ENCODE data around the gene NPIPB2. TPM values are rescaled to one million over a fixed set of nuclear protein-coding genes. Genes with fewer than 3 reads are reported as not detected.
"Not testable (repeated sequence)": the region's sequence is repeated elsewhere in the genome, so short reads cannot be mapped to it uniquely, and the experiment has no call there.

The NPIPB2 gene
- 2.5 TPM for total RNA-seq
- long read RNA-seq = 0 reads

DNA sequence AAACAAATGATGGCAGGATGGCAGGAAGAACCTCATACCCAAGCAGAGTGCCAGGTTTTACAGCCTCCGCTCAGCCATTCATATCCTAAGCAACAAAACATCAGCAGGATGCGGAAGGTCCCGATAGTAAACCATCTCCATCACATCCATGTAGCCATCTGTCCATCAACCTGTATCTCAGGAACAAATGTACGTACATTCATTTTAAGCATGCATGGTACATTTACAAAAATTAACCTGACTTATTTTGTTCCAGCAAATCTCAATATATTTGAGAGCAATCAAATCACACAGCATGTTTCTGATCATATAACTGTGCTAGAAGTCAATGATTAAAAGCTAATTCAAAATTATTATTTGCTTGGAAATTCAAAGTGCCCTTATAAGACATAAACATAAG lies at the start of gene NPIPB2:
TSS of gene NPIPB2 (minus strand) at position 101 of the 400 bp plus-strand sequence. CDS start at position 101, 0 bp downstream.
- ATAC-seq; DNase-seq; intact Hi-C loops (cut with micrococcal nuclease): not testable (repeated sequence)

DNA sequence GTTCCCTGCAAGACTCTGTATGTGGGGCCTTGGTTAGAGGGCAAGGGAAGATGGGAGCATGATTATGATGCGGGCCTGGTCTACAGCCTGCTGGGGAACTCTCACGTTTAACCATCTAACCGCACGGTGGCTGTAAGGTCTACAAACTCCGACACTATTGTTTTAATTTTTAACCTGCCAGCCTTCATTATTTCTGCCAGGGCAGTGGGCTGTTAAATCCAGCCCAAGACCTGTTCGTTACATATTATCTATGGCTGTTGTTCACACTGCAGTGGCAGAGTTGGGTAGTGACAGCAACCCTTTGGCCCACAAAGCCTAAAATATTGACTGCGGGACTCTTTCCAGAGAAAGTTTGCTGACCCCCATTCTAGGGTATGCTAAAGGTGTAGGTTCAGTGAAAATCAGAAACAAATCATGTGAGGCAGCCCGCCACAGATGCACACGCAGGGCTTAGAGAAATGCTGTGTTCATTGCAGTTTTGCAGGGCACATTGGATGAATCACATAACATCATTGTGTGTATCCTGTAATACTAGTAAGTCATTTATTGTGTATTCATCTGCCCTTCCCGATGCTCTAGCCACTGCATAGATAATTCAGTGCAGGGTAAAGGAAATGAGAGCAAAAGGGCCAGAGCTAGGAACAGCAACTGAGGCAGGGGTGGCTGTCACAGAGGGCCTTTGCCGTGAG lies 49.0 kb upstream of the NPIPB2 start:
- no peak for ATAC-seq
- intact Hi-C loops (cut with micrococcal nuclease) = no loop called here

DNA sequence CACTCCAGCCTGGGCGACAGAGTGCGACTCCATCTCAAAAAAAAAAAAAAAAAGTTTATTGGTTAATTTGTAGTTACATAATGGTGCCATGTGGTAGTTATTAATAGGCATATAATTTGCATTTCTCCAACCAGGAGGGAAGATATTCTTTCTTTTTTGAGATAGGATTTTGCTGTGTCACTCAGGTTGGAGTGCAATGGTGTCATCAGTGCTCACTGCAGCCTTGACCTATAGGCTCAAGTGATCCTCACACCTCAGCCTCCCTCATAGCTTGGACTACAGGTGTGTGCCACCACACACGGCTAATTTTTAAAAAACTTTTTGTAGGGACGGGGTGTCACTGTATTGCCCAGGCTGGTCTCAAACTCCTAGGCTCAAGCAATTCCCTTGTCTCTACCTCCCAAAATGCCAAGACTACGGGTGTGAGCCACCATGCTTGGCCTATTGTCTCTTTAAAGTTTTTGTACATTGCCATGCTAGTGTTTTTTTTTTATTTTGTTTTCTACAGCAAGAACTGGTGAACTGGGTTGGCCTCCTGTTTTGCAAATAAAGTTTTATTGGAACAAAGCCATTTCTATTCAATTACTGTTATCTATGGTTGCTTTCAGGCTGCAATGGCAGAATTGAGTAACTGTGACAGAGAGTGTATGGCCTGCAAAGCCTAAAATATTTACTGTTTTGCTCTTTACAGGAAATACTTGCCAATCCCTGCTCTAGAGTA lies 46.6 kb upstream of the NPIPB2 start:
- DNase-seq (no peak), ATAC-seq (no peak)
- intact Hi-C loops (cut with micrococcal nuclease) = no loop called here

More for the DNA sequence above, 49.0 kb upstream of the NPIPB2 start:
- no peak for DNase-seq

DNA sequence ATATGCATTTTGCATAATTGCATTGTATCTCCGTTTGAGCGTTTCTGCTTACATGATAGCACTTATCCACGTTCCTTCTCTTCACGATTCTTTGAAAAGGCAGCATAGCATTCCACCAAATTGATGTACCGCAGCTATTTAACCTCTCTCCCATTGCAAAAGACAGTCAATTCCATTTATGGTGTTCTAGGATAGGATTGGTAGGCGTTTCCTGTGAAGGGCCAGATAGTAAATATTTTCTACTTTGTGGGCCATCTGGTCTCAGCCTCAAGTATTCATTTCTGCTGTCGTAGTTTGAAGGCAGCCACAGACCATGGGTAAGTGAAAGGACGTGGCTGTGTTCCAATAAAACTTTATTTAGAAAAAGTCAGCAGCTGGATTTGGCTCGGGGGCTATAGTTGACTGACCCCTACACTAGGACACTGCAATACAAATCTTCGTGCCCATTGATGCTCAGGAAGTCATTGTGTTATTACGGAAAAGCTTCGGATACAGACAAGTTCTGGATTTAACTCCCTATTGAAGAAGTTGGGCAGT lies 44.7 kb upstream of the NPIPB2 start:
- DNase-seq = no peak
- intact Hi-C loops (cut with micrococcal nuclease) = no loop called here

DNA sequence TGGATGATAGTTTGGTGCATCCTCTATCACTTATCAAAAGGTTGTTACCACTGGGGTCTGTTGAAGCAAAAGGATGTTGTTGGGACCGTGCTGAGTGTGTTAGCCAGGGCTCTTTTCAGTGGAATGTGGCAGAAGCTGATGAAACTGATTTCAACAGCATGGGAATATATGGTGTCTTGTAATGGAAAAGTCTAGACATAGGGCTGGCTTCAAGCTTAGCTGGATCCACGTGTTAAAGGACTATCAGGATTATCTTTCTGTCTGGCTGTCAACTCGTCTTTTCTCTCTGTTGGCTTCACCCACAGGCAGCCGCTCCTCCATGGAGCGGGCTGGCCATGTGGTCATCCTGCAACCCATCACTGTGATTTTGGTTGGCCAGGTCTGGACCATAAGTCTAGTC lies 43.4 kb upstream of the NPIPB2 start:
- ATAC-seq (no peak), DNase-seq (no peak)
- intact Hi-C loops (cut with micrococcal nuclease) = no loop called here

More for the DNA sequence above, 44.7 kb upstream of the NPIPB2 start:
- ATAC-seq = no peak

DNA sequence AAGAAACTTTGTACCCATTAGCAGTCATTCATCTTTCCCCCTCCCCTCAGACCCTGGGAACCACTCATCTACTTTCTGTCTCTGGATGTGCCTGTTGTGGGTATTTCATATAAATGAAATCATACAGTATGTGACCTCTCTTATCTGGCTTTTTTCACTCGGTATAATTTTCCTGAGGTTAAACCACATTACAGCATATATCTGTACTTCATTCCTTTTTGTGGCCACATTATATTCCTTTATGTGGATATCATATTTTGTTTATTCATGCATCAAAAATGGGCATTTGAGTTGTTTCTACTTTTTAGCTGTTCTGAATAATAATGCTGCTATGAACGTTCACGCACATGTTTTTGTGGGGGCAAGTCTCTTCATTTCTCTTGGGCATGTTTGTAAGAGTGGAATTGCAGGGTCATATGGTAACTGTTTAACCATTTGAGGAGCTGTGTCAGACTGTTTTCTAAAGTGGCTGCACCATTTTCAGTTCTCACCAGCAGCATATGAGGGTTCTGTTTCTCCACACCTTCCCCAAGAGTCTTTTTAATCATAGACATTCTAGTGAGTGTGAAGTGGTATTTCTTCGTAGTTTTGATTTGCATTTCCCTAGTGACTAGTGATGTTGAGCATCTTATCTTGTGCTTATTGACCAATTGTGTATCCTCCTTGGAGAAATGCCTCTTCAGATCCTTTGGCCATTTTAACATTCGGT lies 38.4 kb upstream of the NPIPB2 start:
- ATAC-seq = no peak
- intact Hi-C loops (cut with micrococcal nuclease) = no loop called here

DNA sequence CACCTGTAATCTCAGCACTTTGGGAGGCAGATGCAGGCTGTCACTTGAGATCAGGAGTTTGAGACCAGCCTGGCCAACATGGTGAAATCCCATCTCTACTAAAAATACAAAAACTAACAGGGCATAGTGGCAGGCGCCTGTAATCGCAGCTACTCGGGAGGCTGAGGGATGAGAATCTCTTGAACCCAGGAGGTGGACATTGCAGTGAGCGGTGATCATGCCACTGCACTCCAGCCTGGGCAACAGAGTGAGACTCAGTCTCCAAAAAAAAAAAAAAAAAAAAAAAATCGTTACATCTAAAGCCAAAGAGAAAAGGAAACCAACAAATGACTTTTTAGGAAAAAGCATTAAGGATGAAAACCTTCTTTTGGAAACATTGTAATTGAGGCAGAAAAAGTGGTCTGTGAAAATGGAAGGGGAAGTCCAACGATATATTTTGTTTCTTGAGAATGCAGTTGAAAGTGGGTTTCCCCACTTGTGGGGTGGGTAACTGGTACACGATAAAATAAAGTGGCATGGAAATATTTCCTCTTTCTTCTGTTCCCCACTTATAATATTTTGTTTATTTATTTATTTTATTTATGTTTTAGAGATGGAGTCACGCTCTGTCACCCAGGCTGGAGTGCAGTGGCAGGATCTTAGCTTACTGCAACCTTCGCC lies 37.3 kb upstream of the NPIPB2 start:
- no peak for DNase-seq
- intact Hi-C loops (cut with micrococcal nuclease) = no loop called here
- no peak for ATAC-seq

More for the DNA sequence above, 38.4 kb upstream of the NPIPB2 start:
- no peak for DNase-seq

DNA sequence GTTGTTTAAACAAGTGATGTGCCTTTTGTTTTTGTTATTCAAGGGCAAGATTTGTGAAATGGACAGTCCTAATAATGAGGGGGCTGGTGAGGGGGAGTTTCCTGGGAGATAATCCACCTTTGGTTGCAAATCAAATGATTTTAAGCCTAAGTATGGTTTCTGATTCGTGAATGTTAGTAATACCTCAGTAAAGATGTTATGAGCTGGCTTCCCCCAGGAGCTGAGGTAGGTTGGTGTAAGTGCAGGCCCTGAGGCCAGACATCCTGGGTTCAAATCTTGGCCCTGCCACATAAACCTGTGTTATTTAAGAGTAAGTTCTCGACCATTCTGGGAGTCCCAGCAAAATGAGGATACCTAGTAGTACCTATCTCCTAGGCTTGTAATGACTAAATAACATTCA lies 36.2 kb upstream of the NPIPB2 start:
- DNase-seq (no peak), ATAC-seq (no peak)
- intact Hi-C loops (cut with micrococcal nuclease) = no loop called here

DNA sequence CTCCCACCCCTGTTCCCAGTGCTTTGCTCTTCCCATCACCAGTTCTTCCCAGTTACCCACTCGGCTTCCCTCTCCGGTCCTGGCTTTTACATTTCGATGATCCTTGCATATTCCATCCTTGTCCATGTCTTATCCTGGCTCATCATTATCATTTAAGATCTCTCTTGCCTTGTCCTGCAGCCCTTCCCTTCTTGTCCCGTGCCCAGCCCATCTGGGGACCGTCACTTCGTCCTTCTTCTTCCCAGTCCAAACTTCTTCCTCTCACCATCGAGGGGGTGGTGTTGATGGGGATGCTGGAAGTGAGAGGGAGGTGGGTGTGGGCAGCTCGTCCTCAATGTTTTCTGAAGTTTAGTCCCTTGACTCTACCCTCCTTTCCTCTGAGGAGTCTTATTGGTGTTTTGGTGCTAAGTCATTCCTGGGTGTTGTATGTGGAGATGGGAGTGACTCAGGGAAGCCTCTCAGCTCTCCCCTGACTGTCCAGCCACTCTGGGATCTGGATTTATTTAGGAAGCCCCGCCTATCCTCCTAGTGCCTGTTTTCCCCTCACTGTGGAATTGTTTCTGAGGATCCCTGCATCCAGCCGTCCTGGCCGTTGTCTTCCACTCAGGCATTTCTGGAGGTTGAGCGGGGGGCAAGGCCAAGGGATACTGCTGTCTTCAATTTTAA lies 35.7 kb upstream of the NPIPB2 start:
- no peak for DNase-seq
- intact Hi-C loops (cut with micrococcal nuclease) = no loop called here
- peak; percentile 67 for ATAC-seq

DNA sequence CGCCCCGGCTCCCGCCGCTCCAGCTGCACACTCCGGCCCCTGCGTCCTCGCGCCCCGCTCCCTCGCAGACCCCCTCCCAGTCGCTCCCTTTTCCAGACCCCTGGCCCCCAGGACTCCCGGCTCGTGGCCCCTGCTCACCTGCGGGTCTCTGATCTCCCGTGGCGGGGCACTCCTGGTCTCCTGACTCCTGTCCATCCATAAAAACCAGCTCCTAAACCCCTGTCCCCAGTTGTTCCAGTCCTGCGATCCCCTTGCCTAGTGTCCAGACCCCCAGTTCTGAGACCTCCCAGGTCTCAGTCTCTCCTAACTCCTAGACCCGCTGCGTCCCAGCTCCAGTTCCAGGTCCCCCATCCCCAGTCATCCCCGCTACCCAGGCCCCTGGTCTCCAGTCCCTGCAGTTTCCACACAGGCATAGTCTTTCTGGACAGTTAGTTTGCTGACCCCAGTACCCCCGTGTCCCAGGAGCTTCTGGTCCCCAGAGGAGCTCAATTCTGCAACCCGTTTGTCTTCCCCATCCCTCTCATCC lies 35.1 kb upstream of the NPIPB2 start:
- intact Hi-C loops (cut with micrococcal nuclease) = no loop called here
- DNase-seq (no peak), ATAC-seq (peak; percentile 18)

DNA sequence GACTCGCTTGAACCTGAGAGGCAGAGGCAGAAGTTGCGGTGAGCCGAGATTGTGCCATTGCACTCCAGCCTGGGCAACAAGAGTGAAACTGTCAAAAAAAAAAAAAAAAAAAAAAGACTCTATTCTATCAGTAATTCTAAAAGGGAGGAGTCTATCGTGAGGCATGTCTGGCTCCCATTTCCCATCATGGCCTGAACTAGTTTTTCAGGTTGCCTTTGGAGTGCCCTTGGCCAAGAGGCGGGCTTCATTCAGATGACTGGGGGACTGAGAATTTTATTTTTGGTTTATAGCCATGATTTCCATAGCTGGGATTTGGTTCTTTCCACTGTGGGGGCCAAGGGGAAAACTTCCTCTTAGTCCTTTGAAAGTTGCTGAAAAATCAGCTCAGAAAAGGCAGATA lies 31.2 kb upstream of the NPIPB2 start:
- no peak for DNase-seq
- intact Hi-C loops (cut with micrococcal nuclease) = no loop called here
- no peak for ATAC-seq

DNA sequence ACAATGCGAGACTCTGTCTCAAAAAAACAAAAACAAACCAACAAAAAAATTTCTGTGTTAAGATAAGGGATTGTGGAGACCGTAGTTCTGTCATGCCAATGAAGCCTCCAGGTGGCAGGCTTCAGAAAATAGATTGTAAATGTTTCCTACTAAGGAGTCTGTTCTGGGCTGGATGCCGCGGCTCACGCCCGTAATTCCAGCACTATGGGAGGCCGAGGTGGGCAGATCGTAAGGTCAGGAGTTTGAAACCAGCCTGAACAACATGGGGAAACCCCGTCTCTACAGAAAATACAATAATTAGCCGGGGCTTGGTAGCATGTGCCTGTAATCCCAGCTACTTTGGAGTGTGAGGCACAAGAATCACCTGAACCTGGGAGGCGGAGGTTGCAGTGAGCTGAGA lies 30.3 kb upstream of the NPIPB2 start:
- DNase-seq (no peak), ATAC-seq (no peak)
- intact Hi-C loops (cut with micrococcal nuclease) = no loop called here

DNA sequence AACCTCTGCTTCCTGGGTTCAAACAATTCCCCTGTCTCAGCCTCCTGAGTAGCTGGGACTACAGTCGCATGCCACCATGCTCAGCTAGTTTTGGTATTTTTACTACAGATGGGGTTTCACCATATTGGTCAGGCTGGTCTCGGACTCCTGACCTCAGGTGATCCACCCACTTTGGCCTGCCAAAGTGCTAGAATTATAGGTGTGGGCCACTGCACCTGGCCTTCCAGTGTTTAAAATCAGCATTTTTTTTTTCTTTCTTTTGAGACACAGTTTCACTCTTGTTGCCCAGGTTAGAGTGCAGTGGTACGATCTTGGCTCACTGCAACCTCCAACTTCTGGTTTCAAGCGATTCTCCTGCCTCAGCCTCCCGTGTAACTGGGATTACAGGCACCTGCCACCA lies 28.4 kb upstream of the NPIPB2 start:
- DNase-seq; ATAC-seq; intact Hi-C loops (cut with micrococcal nuclease): not testable (repeated sequence)

DNA sequence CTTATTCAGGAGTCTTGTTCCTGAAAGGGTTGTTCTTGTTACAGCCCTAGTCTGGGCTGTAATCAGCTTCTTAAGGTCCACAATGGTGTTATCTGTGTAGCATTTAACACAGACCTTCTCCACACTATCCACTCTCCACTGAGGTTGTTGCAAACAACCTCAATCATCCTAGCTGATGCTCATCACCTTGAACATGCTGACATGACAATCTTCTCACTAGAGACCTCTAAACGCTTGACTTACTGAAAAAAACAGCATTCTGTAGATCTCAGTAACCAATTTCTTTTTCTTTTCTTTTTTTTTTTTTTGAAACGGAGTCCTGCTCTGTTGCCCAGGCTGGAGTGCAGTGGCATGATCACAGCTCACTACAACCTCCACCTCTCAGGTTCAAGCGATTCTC lies 26.7 kb upstream of the NPIPB2 start:
- ATAC-seq (no peak), DNase-seq (no peak)
- intact Hi-C loops (cut with micrococcal nuclease) = no loop called here

DNA sequence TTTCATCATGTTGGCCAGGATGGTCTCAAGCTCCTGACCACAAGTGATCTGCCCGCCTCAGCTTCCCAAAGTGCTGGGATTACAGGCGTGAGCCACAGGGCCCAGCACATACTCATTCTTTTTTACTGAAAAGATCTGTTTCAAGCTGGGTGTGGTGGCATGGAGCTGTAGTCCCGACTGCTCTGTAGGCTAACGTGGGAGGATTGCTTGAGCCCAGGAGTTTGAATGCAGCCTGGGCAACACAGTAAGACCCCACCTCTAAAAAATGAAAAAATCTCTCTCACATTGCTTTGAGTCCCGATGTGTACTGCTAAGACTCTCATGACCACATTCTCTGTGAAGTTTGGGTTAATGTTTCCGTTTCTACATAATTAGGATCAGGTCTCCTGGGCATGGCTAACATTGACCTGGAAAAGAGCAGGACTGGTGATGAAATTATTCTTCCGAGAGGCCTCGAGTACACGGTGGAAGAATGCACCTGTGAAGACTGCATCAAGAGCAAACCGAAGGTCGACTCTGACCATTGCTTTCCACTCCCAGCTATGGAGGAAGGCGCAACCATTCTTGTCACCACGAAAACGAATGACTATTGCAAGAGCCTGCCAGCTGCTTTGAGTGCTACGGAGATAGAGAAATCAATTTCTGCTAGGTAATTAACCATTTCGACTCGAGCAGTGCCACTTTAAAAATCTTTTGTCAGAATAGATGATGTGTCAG lies 25.5 kb upstream of the NPIPB2 start:
- DNase-seq (no peak), ATAC-seq (no peak)

DNA sequence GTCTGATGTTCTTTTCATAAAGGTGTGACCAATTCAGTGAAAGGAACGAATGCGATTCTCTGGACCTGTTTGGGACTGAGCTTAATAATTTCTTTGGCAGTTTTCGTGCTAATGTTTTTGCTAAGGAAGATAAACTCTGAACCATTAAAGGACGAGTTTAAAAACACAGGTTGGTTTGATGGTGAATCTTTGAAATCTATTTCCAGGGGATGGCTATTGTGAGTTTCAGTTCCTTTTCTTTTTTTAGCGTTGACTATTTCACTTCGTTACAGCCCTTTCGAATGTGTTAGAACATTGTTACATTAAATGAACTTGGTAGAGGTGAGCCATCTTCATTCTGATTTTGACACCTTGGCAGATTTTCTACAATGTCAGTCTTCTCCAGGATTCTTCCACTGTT lies 24.3 kb upstream of the NPIPB2 start:
- intact Hi-C loops (cut with micrococcal nuclease) = no loop called here
- no peak for DNase-seq
- no peak for ATAC-seq

More for the DNA sequence above, 25.5 kb upstream of the NPIPB2 start:
- intact Hi-C loops (cut with micrococcal nuclease) = no loop called here

DNA sequence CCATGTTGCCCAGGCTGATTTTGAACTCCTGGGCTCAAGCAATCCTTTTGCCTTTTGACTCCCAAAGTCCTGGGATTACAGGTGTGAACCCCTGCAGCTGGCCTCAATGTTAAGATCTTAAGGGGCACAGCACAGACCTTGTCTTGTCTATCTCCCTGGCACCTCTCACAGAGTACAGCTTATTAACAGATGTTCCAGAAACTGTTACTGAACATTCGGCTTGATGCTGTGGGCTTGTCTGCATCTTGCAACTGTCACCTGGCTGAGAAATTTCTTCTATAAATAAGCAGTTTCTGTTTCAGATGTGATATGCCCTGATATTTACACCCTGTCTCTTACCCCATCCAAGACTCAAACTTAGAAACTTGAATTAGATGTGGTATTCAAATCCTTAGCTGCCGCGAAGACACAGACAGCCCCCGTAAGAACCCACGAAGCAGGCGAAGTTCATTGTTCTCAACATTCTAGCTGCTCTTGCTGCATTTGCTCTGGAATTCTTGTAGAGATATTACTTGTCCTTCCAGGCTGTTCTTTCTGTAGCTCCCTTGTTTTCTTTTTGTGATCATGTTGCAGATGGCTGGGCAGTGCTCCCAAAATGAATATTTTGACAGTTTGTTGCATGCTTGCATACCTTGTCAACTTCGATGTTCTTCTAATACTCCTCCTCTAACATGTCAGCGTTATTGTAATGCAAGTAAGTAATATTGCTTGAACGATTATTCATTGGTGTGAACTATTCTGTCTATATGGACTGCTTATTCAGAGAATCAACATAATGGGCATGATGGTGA lies 23.1 kb upstream of the NPIPB2 start, which contains the start of gene TNFRSF17:
TSS of gene TNFRSF17 (plus strand) at position 450 of the 791 bp plus-strand sequence. CDS start at position 565, 115 bp downstream.
- ATAC-seq (no peak), DNase-seq (no peak)
- intact Hi-C loops (cut with micrococcal nuclease) = no loop called here

Data from left ventricle myocardium superior (tissue), 1 donor.